Hepatic stellate cell (primary cell): ENCODE data around the gene SLMAP.

Experiments
- DNase-seq: peaks from one replicate; pipeline ENCODE4 v3.0.0; 2011; ENCODE audit warnings: low spot score

The SLMAP gene

GRCh38 chr3:57753016-57753415 lies 3.1 kb upstream of the SLMAP start:
- no peak for DNase-seq

- no peak for DNase-seq
Measured at GRCh38 chr3:57755368-57755675, 787 bp upstream of the SLMAP start.

- DNase-seq = peak; percentile 79
Measured at GRCh38 chr3:57756528-57757401, 656 bp downstream of the SLMAP start.

- DNase-seq = no peak
Measured at GRCh38 chr3:57757642-57758297, 1.7 kb downstream of the SLMAP start.

DNA sequence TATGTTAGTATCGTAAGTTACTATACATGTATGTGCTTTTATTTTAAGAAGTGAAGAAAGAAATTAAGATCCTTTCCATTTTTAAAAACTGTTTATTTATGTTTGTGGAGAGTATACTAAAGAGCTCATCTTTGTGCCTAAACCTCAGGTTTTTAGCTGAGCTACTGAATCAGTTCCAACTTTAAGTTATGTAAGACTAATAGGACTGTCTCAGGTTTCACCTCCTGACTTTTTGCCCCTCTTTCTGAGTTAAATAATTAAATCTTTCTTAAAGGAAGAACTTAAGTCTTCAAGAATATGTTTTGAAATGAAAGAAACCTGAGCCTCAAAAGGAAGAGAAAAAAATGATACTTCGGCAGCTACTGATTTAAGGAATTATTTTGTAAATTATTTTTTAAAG lies 2.6 kb downstream of the SLMAP start:
- DNase-seq = no peak

- no peak for DNase-seq
Measured at GRCh38 chr3:57764794-57765193, 8.7 kb downstream of the SLMAP start.

- no peak for DNase-seq
Measured at GRCh38 chr3:57768595-57768994, 12.5 kb downstream of the SLMAP start.

GRCh38 chr3:57770009-57770827 lies 14.1 kb downstream of the SLMAP start:
- no peak for DNase-seq

DNA sequence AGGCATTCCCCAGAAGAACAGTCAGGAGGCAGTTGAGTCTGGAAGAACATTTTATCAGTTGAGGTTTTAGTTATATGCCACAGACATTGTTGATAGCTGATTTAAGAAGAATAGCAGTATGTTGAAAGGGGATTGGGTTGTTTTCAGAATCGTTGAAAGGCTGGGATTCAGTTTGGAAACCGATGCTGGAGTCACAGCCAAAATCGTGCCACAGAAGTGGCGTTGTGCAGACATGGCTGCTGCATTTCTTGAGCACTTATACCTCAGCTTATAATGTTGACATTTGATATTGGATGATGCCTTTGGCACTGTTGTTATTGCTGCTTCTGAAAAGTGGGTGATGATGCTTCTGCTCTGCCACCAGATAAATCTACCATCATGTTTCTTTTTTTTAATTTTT lies 16.1 kb downstream of the SLMAP start:
- DNase-seq = no peak

GRCh38 chr3:57777774-57778173 lies 21.7 kb downstream of the SLMAP start:
- DNase-seq = no peak

DNA sequence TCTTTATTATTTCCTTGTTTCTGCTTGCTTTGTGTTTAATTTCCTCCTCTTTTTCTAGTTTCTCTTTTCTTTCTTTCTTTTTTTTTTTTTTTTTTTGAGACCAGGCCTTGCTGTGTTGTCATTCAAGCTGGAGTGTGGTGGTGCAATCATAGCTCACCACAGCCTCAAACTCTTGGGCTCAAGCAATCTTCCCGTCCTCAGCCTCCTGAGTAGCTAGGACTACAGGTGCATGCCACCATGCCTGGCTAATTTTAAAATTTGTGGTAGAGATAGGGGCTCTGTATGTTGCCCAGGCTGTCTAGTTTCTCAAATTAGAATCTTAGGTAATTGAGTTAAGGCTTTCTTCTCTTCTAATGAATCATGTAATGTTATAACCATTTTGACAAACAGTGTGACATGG lies 22.4 kb downstream of the SLMAP start:
- no peak for DNase-seq

- no peak for DNase-seq
Measured at GRCh38 chr3:57779666-57780065, 23.6 kb downstream of the SLMAP start.

DNA sequence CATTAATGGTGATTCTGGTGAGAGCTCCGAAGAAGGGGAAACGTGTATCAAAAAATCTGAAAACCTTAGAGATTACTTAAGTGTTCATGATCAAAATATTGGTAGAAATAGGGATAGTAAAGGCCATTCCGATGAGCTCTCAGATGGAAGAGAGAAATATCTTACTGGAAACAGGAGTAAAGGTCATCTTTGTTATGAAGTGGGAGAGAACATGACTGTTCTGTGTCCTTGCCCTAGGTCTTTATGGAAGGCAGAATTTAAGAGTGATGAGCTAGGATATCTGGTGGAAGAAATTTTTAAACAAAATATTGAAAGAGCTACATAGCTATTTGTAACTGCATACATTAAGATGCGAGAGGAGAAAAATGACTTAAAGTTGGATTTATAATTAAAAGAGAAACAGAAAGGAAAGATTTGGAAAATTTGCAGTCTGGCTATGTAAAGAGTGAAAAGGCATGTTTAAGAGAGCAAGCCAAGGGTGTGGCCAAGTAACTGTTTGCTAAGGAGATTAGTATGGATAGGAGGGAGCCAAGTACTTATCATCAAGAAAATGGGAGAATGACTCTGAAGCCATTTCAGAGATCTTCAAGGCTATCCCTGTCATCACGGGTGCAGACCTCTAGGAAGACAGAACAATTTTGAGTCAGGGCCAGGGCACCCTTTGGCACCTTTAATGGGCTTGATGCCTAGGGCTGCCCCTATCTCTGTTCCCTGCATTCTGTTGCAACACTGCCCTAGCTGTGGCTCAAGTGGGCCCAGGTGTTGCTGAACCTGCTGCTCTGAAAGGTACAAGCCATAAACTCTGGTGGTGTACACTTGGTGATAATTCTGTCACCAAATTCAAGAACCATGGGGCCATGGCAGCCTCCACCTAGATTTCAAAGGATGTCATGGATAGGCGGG lies 27.3 kb downstream of the SLMAP start:
- no peak for DNase-seq

GRCh38 chr3:57784089-57784735 lies 28.1 kb downstream of the SLMAP start:
- DNase-seq = no peak

DNA sequence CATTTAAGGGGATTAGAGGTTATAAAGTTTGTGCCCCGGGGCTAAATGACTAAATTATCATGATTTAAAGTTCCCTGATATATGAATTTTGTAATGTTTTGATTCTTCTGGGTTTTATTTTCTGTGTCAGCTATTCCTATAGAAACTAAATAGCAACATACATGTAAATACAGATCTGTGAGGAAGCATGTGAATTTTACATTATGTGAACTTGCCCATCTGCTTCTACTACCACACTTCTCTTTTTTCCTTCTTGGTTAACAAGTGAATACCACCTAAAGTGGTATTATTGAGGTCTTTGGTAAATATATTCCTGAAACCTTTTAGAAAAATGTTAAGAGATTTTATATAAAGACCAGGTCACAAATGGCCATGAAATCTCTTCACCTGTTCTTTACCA lies 29.3 kb downstream of the SLMAP start:
- no peak for DNase-seq

DNA sequence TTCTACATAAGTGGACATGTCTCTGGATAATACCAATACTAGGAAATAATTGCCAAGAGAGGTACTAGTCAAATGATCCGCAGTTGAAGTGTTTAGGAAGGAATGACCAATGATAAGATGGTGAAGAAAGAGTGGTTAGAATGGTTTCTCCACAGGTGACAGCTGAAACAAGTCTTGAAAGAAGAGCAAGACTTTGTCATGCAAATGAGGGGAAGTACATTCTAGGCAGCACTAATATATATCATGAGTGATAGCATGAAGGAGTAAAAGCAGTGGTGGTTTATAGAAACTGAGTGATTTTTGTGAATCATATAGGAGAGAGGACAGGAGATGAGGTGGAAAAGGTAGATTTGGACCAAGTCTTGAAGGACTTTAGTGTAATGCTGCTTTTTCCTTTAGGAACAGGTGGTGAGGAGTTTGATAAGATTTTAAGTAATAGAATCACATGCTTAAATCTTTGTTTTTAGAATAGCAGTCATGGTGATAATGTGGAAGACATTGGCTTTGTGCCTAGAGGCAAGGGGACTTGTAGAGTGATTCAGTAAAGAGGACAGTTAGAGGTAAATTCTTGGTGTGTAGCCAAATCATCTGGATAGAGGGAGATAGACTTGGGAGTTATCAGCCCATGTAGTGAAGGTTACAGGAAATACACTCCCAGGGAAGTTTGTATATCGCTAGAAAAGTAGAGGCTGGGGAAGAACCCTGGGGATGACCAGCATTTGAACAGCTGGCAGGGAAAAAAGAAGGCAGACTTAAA lies 31.9 kb downstream of the SLMAP start:
- DNase-seq = no peak

DNA sequence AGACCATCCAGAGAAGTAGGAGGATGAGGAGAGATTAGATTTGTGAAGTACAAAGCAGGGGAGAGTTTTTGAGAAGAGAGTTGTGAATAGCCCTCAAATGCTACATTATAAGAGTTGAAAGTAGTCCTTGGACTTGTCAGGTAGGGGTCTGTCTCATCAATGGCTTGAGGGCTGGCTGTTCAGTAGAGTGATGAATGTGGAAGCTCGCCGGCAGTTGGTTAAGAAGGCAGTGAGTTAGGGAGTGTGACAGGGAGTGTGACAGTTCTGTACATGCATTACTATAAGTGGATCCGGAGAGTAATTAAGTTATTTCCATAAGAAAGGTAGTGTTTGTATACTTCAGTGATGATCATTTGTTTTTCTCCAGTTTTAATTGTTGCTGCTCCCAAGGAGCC lies 32.5 kb downstream of the SLMAP start:
- no peak for DNase-seq

DNA sequence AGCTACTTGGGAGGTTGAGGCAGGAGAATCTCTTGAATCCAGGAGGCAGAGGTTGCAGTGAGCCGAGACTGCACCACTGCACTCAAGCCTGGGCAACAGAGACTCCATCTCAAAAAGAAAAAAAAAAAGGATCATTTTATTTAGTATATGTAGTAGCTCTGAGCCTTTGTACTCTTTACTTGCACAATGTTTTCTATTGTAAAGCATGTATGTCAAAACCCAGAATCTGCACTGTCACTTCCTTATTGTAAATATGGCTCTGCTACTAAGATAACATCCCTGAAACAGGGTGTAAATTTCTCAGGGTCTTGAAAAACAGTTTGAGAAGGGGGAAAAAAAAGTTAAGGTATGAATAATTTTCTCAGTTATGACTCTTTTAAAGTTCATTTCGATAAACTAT lies 35.1 kb downstream of the SLMAP start:
- DNase-seq = no peak

DNA sequence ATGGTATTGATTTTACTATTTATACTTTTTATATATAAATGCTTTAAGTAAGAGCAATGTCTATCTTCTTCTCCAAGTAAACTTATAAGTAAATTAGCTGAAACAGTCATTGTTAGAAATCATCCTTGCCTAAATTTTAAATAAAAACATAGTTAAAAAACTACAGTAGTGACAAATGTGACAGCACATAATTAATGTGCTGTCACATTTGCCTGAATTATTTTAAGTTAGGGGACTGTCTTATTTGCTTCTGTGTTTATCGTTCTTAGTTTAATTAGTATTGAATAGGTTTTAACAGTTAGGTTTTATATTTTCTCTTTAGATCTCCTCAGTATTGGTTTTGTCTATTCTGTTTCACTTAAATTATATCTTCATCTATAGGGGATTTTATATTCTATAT lies 36.1 kb downstream of the SLMAP start:
- no peak for DNase-seq

DNA sequence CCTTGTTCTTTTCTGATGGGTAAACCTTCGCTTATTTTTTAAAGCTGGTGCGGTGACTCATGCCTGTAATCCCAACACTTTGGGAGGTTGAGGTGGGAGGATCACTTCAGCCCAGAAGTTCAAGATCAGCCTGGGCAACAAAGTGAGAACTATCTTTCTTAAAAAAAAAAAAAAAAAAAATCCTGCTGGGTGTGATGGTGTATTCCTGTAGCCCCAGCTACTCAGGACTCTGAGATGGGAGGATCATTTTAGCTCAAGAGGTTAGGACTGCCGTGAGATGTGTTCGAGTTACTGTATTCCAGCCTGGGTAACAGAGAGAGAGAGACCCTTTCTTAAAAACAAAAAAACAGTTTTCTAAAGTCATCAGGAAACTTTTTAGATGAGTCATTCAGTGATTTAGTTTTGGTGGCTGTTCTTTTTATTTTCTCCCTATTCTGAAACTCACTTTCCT lies 37.7 kb downstream of the SLMAP start:
- DNase-seq = no peak

DNA sequence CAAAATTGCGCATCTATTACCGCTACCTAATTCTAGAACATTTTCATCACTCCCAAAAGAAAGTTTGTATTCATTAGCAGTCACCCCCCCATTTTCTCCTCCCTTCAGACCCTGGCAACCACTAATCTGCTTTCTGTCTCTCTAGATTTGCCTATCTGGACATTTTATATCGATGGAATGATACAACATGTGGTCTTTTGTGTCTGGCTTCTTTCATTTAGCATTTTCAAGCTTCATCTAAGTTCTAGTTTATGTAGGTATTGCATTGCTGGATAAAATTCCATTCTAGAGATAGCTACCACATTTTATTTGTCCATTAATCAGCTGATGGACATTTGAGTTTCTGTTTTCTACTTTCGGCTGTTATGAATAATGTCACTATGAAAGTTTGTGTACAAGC lies 38.4 kb downstream of the SLMAP start:
- DNase-seq = no peak
